GM23248 (cell line): Measurements from ENCODE around the gene FGF14. TPM values are rescaled to one million over a fixed set of nuclear protein-coding genes. Genes with fewer than 3 reads are reported as not detected.
"Not testable (repeated sequence)": the region's sequence is repeated elsewhere in the genome, so short reads cannot be mapped to it uniquely, and the experiment has no call there.

ENCODE experiments used
- DNase-seq: peaks from one replicate; pipeline ENCODE4 v3.0.0-alpha.2; 2015
- H2AFZ ChIP-seq: fragments of 200-600 bp; sonication (generic); 2 replicates; pipeline ENCODE4 v1.6.1; 2016; ENCODE audit warnings: antibody characterized with exemption
- H3F3A ChIP-seq: fragments of 200-600 bp; sonication (generic); 2 replicates; pipeline ENCODE4 v1.6.1; 2016; ENCODE audit warnings: mild to moderate bottlenecking, antibody characterized with exemption, mixed run types; ENCODE audit not compliant: insufficient read depth
- H3K27ac ChIP-seq: fragments of 200-600 bp; sonication (generic); 2 replicates; pipeline ENCODE4 v1.5.1; 2016; ENCODE audit warnings: mild to moderate bottlenecking
- H3K27me3 ChIP-seq: fragments of 200-600 bp; sonication (generic); replicated peaks from 2 replicates; pipeline ENCODE4 v1.6.1; 2016; ENCODE audit warnings: mild to moderate bottlenecking; ENCODE audit not compliant: insufficient read depth
- H3K36me3 ChIP-seq: fragments of 200-600 bp; sonication (generic); 2 replicates; pipeline ENCODE4 v1.6.1; 2016; ENCODE audit warnings: low read depth, mild to moderate bottlenecking
- H3K4me1 ChIP-seq: fragments of 200-600 bp; sonication (generic); 2 replicates; pipeline ENCODE4 v1.6.1; 2016; ENCODE audit warnings: mild to moderate bottlenecking; ENCODE audit not compliant: insufficient read depth
- H3K4me2 ChIP-seq: fragments of 200-600 bp; sonication (generic); one replicate; pipeline ENCODE4 v1.6.1; 2016; ENCODE audit warnings: mild to moderate bottlenecking; ENCODE audit not compliant: unreplicated experiment
- H3K4me3 ChIP-seq: fragments of 200-600 bp; sonication (generic); 2 replicates; pipeline ENCODE4 v1.5.1; 2016; ENCODE audit warnings: mild to moderate bottlenecking
- H3K79me2 ChIP-seq: fragments of 200-600 bp; sonication (generic); 2 replicates; pipeline ENCODE4 v1.6.1; 2016; ENCODE audit warnings: mild to moderate bottlenecking; ENCODE audit not compliant: insufficient read depth
- H3K9ac ChIP-seq: fragments of 200-600 bp; sonication (generic); 2 replicates; pipeline ENCODE4 v1.6.1; 2016; ENCODE audit warnings: mild to moderate bottlenecking
- H3K9me2 ChIP-seq: fragments of 200-600 bp; sonication (generic); 2 replicates; pipeline ENCODE4 v1.6.1; 2016; ENCODE audit warnings: mixed run types, mild to moderate bottlenecking, moderate library complexity; ENCODE audit not compliant: insufficient read depth
- H3K9me3 ChIP-seq: fragments of 200-600 bp; sonication (generic); one replicate; pipeline ENCODE4 v1.6.1; 2017; ENCODE audit warnings: low read depth
- H4K20me1 ChIP-seq: fragments of 200-600 bp; sonication (generic); 2 replicates; pipeline ENCODE4 v1.6.0; 2016; ENCODE audit not compliant: insufficient read depth
- EZH2 ChIP-seq: fragments of 200-600 bp; sonication (generic); IDR thresholded peaks from 2 replicates; pipeline ENCODE4 v1.6.1; 2018; ENCODE audit warnings: antibody characterized with exemption, mild to moderate bottlenecking; ENCODE audit not compliant: insufficient read depth, poor library complexity, severe bottlenecking
- EZH2phosphoT487 ChIP-seq: fragments of 200-600 bp; sonication (generic); IDR thresholded peaks from 2 replicates; pipeline ENCODE4 v1.6.1; 2018; ENCODE audit warnings: antibody characterized with exemption, moderate library complexity, mild to moderate bottlenecking, low read depth; ENCODE audit not compliant: insufficient read depth
- WGBS, 2 experiments: methylation state at CpG; one replicate each; pipeline ENCODE4 v1.1.6; 2015 to 2017; ENCODE audit warnings: low lambda C conversion rate in 2 of 2, low coverage in 1 of 2; ENCODE audit errors: missing lambda C conversion rate in 2 of 2; 5-methylcytosine and 5-hydroxymethylcytosine counted together
- in situ Hi-C: fragments of 300-500 bp; cut with MboI; formaldehyde crosslinking; loops from 2 replicates; pipeline ENCODE4 v1.15.0; 2020
- polyA plus RNA-seq: library from polyadenylated mRNA; unstranded; fragments of >200 nt; fragmentation: Nextera tagmentation; extraction: Ambion mirVana; gene quantifications from 2 replicates; pipeline ENCODE4 v1.2.1, GENCODE V29; 2016
- total RNA-seq: library from RNA; depleted of rRNA; stranded (reverse); fragments of >200 nt; shearing (Covaris generic); gene quantifications from 2 replicates; pipeline ENCODE4 v1.2.3, GENCODE V29; 2014

FGF14 gene
- total and polyA plus RNA-seq, 2 experiments from 2014 or later = 1.9 TPM; not detected in 1

- H3K9ac ChIP-seq = no peak overlapping the region
- in situ Hi-C loops = no loop called here
- 39 to 42% methylated on average over 3 of the region's 3 CpGs for WGBS, 2 experiments
- TF ChIP-seq EZH2phosphoT487 (no peak), EZH2 (no peak)
- H2AFZ ChIP-seq = no peak overlapping the region
- DNase-seq = no peak
- no peaks in the 10 kb centered on the region for H3K9me2 ChIP-seq
- no peaks in the 10 kb centered on the region for H4K20me1 ChIP-seq
- no peaks in the 10 kb centered on the region for H3K79me2 ChIP-seq
- H3K36me3 ChIP-seq = no peaks in the 10 kb centered on the region
- no peaks in the 10 kb centered on the region for H3K9me3 ChIP-seq
- no peak overlapping the region for H3K4me3 ChIP-seq
- H3K4me2 ChIP-seq = no peak overlapping the region
- H3F3A ChIP-seq = no peaks in the 10 kb centered on the region
- no peaks in the 10 kb centered on the region; the same call in 1 of the 2 replicates for H3K4me1 ChIP-seq
- H3K27ac ChIP-seq = no peak overlapping the region
- H3K27me3 ChIP-seq = no peaks in the 10 kb centered on the region
These were observed 560.1 kb downstream of the FGF14 start for GRCh38 chr13:101841698-101842097.

- H4K20me1 ChIP-seq = no peaks in the 10 kb centered on the region
- H2AFZ ChIP-seq = no peak overlapping the region
- H3K27me3 ChIP-seq = no peaks in the 10 kb centered on the region
- no peak overlapping the region for H3K9ac ChIP-seq
- WGBS, 2 experiments = 79 to 83% methylated on average over 2 of the region's 2 CpGs
- no peaks in the 10 kb centered on the region for H3K9me2 ChIP-seq
- H3F3A ChIP-seq = no peaks in the 10 kb centered on the region
- no peaks in the 10 kb centered on the region for H3K9me3 ChIP-seq
- no peaks in the 10 kb centered on the region for H3K4me1 ChIP-seq
- in situ Hi-C loops = no loop called here
- H3K79me2 ChIP-seq = no peaks in the 10 kb centered on the region
- no peak overlapping the region for H3K4me2 ChIP-seq
- no peaks in the 10 kb centered on the region for H3K36me3 ChIP-seq
- TF ChIP-seq EZH2 (no peak), EZH2phosphoT487 (no peak)
- H3K27ac ChIP-seq = no peak overlapping the region
- peak; percentile 3 for DNase-seq
- no peak overlapping the region for H3K4me3 ChIP-seq
These were observed 563.5 kb downstream of the FGF14 start for GRCh38 chr13:101838323-101838722.

DNA sequence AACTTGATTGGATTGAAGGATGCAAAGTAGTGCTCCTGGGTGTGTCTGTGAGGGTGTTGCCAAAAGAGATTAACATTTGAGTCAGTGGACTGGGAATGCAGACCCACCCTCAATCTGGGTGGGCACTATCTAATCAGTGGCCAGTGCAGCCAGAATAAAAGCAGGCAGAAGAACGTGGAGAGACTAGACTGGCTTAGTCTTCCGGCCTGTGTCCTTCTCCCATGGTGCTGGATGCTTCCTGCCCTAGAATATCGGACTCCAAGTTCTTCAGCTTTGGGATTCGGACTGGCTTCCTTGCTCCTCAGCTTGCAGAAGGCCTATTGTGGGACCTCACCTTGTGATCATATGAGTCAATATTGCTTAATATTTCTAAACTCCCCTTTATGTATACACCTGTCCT, 564.1 kb downstream of the FGF14 start:
- H4K20me1 ChIP-seq, H3K9me2 ChIP-seq, H3K27ac ChIP-seq, H3K4me1 ChIP-seq, H3K4me2 ChIP-seq, H3K36me3 ChIP-seq, in situ Hi-C loops, H3K4me3 ChIP-seq, DNase-seq, H3K79me2 ChIP-seq, H3K9ac ChIP-seq, H3K9me3 ChIP-seq, H3F3A ChIP-seq, H3K27me3 ChIP-seq, H2AFZ ChIP-seq: not testable (repeated sequence)
- 76 to 90% methylated on average over 4 of the region's 4 CpGs for WGBS, 2 experiments

- WGBS, 2 experiments = 56 to 60% methylated on average over 2 of the region's 2 CpGs
- no peak for DNase-seq
- Histone ChIP-seq H3K9me3 (no peaks in the 10 kb centered on the region), H3K4me2 (no peak overlapping the region), H3K27me3 (no peaks in the 10 kb centered on the region), H3K9me2 (no peaks in the 10 kb centered on the region), H3K9ac (no peak overlapping the region), H3K4me1 (no peaks in the 10 kb centered on the region), H3K79me2 (no peaks in the 10 kb centered on the region), H3F3A (no peaks in the 10 kb centered on the region), H3K36me3 (no peaks in the 10 kb centered on the region), H4K20me1 (no peaks in the 10 kb centered on the region), H3K4me3 (no peak overlapping the region), H3K27ac (no peak overlapping the region), H2AFZ (no peak overlapping the region)
- in situ Hi-C loops = no loop called here
- no peak for TF ChIP-seq EZH2phosphoT487
- no peak for TF ChIP-seq EZH2
These were observed 564.6 kb downstream of the FGF14 start for GRCh38 chr13:101837288-101837687.

DNA sequence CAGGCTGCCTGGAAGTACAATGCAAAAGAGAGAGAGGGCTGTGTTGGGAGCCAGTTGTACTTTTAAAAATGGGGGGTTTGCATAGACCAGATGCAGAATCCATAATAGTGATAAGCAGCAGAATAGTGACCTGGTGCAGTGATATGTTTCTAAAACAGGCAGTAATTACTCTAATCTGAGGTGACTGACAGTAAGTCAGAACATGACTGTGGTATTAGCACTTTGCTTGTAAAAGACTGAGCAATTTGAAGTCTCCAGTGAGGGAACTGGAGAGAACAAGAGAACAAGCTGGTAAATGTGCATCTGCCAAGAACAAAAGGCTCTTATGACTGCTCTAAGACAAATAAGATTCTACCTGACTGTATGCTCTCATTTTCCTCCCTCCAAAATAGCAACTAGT, 565.9 kb downstream of the FGF14 start:
- in situ Hi-C loops = no loop called here

More for the DNA sequence above, 565.9 kb downstream of the FGF14 start:
- Histone ChIP-seq H2AFZ (no peak overlapping the region), H3K9me3 (no peaks in the 10 kb centered on the region), H3K27me3 (no peaks in the 10 kb centered on the region), H3F3A (no peaks in the 10 kb centered on the region), H3K27ac (no peak overlapping the region), H3K36me3 (no peaks in the 10 kb centered on the region), H3K4me3 (no peak overlapping the region), H3K79me2 (no peaks in the 10 kb centered on the region), H3K9ac (no peak overlapping the region), H4K20me1 (no peaks in the 10 kb centered on the region), H3K9me2 (no peaks in the 10 kb centered on the region), H3K4me2 (no peak overlapping the region), H3K4me1 (no peaks in the 10 kb centered on the region)
- TF ChIP-seq EZH2phosphoT487 (no peak), EZH2 (no peak)
- DNase-seq = no peak
